ENCODE data around the gene IFT88. TPM values are rescaled to one million over a fixed set of nuclear protein-coding genes. Genes with fewer than 3 reads are reported as not detected.

The IFT88 gene
- total RNA-seq, 1 experiment from 2014 or later: 5.2 TPM

DNA sequence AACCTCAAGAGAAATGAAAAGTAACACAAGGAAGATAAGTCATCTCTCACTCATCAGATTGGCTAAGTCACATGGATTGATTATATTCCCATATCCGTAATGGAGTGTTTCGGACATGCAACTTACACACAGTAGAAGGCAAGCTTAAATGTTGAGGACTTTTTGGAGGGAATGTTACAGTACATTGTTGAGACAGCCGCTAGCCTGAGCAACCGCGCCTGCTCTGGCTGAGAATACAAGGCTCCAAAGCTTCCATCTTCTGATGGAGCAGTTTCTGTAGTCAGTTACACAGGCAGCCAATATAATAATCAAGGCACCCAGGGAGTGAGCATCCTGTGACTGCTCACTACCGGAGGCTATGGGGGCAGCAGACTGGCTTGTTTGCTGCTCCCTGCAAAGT lies 40.3 kb upstream of the IFT88 start:
- H3K23ac ChIP-seq (ENCODE audit: insufficient read length, low read depth, low read length): no peak overlapping the region
- peak overlapping the region; percentile 25 to 80; a peak in 3 of 5 replicates for H3K4me3 Mint-ChIP-seq
- H3K27me3 Mint-ChIP-seq (ENCODE audit: low read depth): peaks cover 71% of the 10 kb centered on the region
- no CpG with 5 or more reads among the region's 6 CpGs for WGBS (ENCODE audit: extremely low coverage, insufficient read length, low lambda C conversion rate)
- H3K56ac ChIP-seq (ENCODE audit: insufficient read length, low read depth, low read length): no peak overlapping the region
- H3K9ac ChIP-seq (ENCODE audit: extremely low read depth, insufficient read length, low read length): no peak overlapping the region
- no peak overlapping the region for H3K18ac ChIP-seq (ENCODE audit: insufficient read length, low read depth, low read length)
- H3K4me1 ChIP-seq (ENCODE audit: insufficient read depth, low read length): peaks cover 3% of the 10 kb centered on the region; the same call in 1 of the 2 replicates
- no peak for DNase-seq
- H4K5ac ChIP-seq (ENCODE audit: insufficient read length, low read depth, low read length): no peak overlapping the region
- no peaks in the 10 kb centered on the region for H3K79me1 ChIP-seq (ENCODE audit: insufficient read depth, low read depth, low read length, poor library complexity, severe bottlenecking)
- no peak overlapping the region for H2AK5ac ChIP-seq (ENCODE audit: insufficient read length, low read length)
- H3K4me1 Mint-ChIP-seq: peaks cover 18 to 35% of the 10 kb centered on the region in 2 experiments
- no peaks in the 10 kb centered on the region for H4K20me1 ChIP-seq (ENCODE audit: control insufficient read depth, insufficient read depth, insufficient read length)
- no peak overlapping the region for H2BK12ac ChIP-seq (ENCODE audit: insufficient read length, low read depth, low read length)
- H2AFZ ChIP-seq (ENCODE audit: low read length): no peak overlapping the region
- peaks cover 0 to 8% (median 0%) of the 10 kb centered on the region in 3 experiments; a peak in 2 of 7 replicates for H3K36me3 Mint-ChIP-seq (ENCODE audit: insufficient read depth in 1 of 3, low read depth in 3 of 3)
- H4K8ac ChIP-seq (replicated peaks; ENCODE audit: insufficient read length, low read depth, low read length): no peak overlapping the region
- no peaks in the 10 kb centered on the region for H3K9me3 ChIP-seq (ENCODE audit: control insufficient read depth, low read depth, low read length)
- no peak overlapping the region for H3K27ac Mint-ChIP-seq
- no peak overlapping the region for H2BK5ac ChIP-seq (ENCODE audit: insufficient read length, low read length)
- H3K14ac ChIP-seq (ENCODE audit: insufficient read depth, low read length): no peak overlapping the region
- TF ChIP-seq, protein P1, sequence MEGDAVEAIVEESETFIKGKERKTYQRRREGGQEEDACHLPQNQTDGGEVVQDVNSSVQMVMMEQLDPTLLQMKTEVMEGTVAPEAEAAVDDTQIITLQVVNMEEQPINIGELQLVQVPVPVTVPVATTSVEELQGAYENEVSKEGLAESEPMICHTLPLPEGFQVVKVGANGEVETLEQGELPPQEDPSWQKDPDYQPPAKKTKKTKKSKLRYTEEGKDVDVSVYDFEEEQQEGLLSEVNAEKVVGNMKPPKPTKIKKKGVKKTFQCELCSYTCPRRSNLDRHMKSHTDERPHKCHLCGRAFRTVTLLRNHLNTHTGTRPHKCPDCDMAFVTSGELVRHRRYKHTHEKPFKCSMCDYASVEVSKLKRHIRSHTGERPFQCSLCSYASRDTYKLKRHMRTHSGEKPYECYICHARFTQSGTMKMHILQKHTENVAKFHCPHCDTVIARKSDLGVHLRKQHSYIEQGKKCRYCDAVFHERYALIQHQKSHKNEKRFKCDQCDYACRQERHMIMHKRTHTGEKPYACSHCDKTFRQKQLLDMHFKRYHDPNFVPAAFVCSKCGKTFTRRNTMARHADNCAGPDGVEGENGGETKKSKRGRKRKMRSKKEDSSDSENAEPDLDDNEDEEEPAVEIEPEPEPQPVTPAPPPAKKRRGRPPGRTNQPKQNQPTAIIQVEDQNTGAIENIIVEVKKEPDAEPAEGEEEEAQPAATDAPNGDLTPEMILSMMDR (conservative IDR thresholded peaks at IDR 0.05): no peak
- H3K23me2 ChIP-seq (ENCODE audit: insufficient read length, low read depth, low read length, poor library complexity, severe bottlenecking): peaks cover 6% of the 10 kb centered on the region
- H2BK15ac ChIP-seq (ENCODE audit: low read depth, low read length): no peak overlapping the region
- no peak overlapping the region for H3K4ac ChIP-seq (ENCODE audit: low read depth, low read length)
- H3K27ac ChIP-seq (ENCODE audit: insufficient read length, low read depth, low read length): no peak overlapping the region
- no peak overlapping the region for H4K91ac ChIP-seq (ENCODE audit: insufficient read length, low read depth, low read length)
- H3K4me2 ChIP-seq (ENCODE audit: insufficient read depth, insufficient read length, low read length): peak overlapping the region; percentile 74
- no peak overlapping the region for H2BK20ac ChIP-seq (ENCODE audit: low read depth, low read length, poor library complexity, severe bottlenecking)
- H3K27me3 ChIP-seq (ENCODE audit: insufficient read depth, low read length): peaks cover 11% of the 10 kb centered on the region; the same call in 1 of the 2 replicates
- H3K79me2 ChIP-seq (ENCODE audit: insufficient read depth, low read length): no peaks in the 10 kb centered on the region
- H3T11ph ChIP-seq (ENCODE audit: low read length): no peak overlapping the region
- H2BK120ac ChIP-seq (ENCODE audit: low read depth, low read length, poor library complexity, severe bottlenecking): peak overlapping the region; percentile 41
- peaks cover 7 to 9% of the 10 kb centered on the region in 2 experiments; a peak in 4 of 5 replicates for H3K9me3 Mint-ChIP-seq

All from H9 (cell line).